OCI-LY1 (cell line): ENCODE results near the gene CEBPZ.
A peak's percentile ranks its signal among the peaks of the same experiment; 100 is the strongest.

Experiments used
- H2AFZ ChIP-seq: fragments of 200-600 bp; sonication (generic), shearing (Covaris generic); 2 replicates; pipeline ENCODE4 v1.6.0; 2014; ENCODE audit warnings: antibody characterized with exemption, mild to moderate bottlenecking, low read length
- H3F3A ChIP-seq: fragments of 200-600 bp; sonication (generic), shearing (Covaris generic); 2 replicates; pipeline ENCODE4 v1.6.0; 2014; ENCODE audit warnings: mild to moderate bottlenecking, antibody characterized with exemption, low read length, moderate library complexity; ENCODE audit not compliant: insufficient read depth
- H3K27ac ChIP-seq: fragments of 200-600 bp; sonication (generic); 2 replicates; pipeline ENCODE4 v1.5.1; 2014; ENCODE audit warnings: low read length, mixed run types, mild to moderate bottlenecking, low read depth; ENCODE audit not compliant: poor library complexity, severe bottlenecking
- H3K27me3 ChIP-seq: fragments of 200-600 bp; sonication (generic); 2 replicates; pipeline ENCODE4 v1.6.0; 2014; ENCODE audit warnings: antibody characterized with exemption, mild to moderate bottlenecking, low read length, moderate library complexity; ENCODE audit not compliant: insufficient read depth
- H3K36me3 ChIP-seq: fragments of 200-600 bp; sonication (generic); 2 replicates; pipeline ENCODE4 v1.6.1; 2014; ENCODE audit warnings: mild to moderate bottlenecking, antibody characterized with exemption, low read length, moderate library complexity, mixed read lengths; ENCODE audit not compliant: insufficient read depth
- H3K4me1 ChIP-seq: fragments of 200-600 bp; sonication (generic); 2 replicates; pipeline ENCODE4 v1.5.1; 2014; ENCODE audit warnings: mild to moderate bottlenecking, low read length, moderate library complexity; ENCODE audit not compliant: insufficient read depth, severe bottlenecking
- H3K4me2 ChIP-seq: fragments of 200-600 bp; sonication (generic), shearing (Covaris generic); 2 replicates; pipeline ENCODE4 v1.6.1; 2014; ENCODE audit warnings: low read length
- H3K4me3 ChIP-seq: fragments of 200-600 bp; sonication (generic); 2 replicates; pipeline ENCODE4 v1.5.1; 2014; ENCODE audit warnings: low read length, low read depth, mild to moderate bottlenecking, mixed read lengths; ENCODE audit not compliant: poor library complexity, severe bottlenecking
- H3K79me2 ChIP-seq: fragments of 200-600 bp; shearing (Covaris generic); 2 replicates; pipeline ENCODE4 v1.6.1; 2016; ENCODE audit warnings: mixed run types, low read length, mixed read lengths; ENCODE audit not compliant: insufficient read depth
- H3K9ac ChIP-seq: fragments of 200-600 bp; sonication (generic), shearing (Covaris generic); 2 replicates; pipeline ENCODE4 v1.6.1; 2014; ENCODE audit warnings: mild to moderate bottlenecking, low read length, mixed read lengths
- H3K9me2 ChIP-seq: fragments of 200-600 bp; sonication (generic), shearing (Covaris generic); 2 replicates; pipeline ENCODE4 v1.6.1; 2014; ENCODE audit warnings: low read depth, mild to moderate bottlenecking, low read length, mixed read lengths
- H3K9me3 ChIP-seq: fragments of 200-600 bp; shearing (Covaris generic); 2 replicates; pipeline ENCODE4 v1.6.1; 2014; ENCODE audit warnings: low read length, mixed read lengths
- H4K20me1 ChIP-seq: fragments of 200-600 bp; sonication (generic), shearing (Covaris generic); 2 replicates; pipeline ENCODE4 v1.6.0; 2016; ENCODE audit warnings: mild to moderate bottlenecking, low read length; ENCODE audit not compliant: insufficient read depth
- CTCF ChIP-seq: fragments of 200-600 bp; sonication (generic), shearing (Covaris generic); IDR thresholded peaks from 2 replicates; pipeline ENCODE4 v1.5.1; 2017; ENCODE audit warnings: mild to moderate bottlenecking, antibody characterized with exemption, low read length, moderate library complexity, mixed read lengths
- EZH2 ChIP-seq: fragments of 200-600 bp; sonication (generic), shearing (Covaris generic); IDR thresholded peaks from 2 replicates; pipeline ENCODE4 v1.8.0; 2017; ENCODE audit warnings: borderline replicate concordance, mixed run types, mild to moderate bottlenecking, antibody characterized with exemption, low read length, moderate library complexity, mixed read lengths

Gene CEBPZ

GRCh38 chr2:37173741-37174140 lies 57.7 kb downstream of the CEBPZ start:
- Histone ChIP-seq H3K9me3 (no peaks in the 10 kb centered on the region), H3F3A (no peaks in the 10 kb centered on the region), H3K4me3 (no peak overlapping the region), H3K27ac (no peak overlapping the region), H3K36me3 (no peaks in the 10 kb centered on the region), H3K9me2 (no peaks in the 10 kb centered on the region), H3K4me1 (no peaks in the 10 kb centered on the region), H3K4me2 (no peak overlapping the region), H3K9ac (no peak overlapping the region), H2AFZ (no peak overlapping the region), H4K20me1 (no peaks in the 10 kb centered on the region), H3K79me2 (no peaks in the 10 kb centered on the region), H3K27me3 (no peaks in the 10 kb centered on the region)
- no peak for TF ChIP-seq CTCF
- no peak for TF ChIP-seq EZH2

GRCh38 chr2:37171624-37171950 lies 59.8 kb downstream of the CEBPZ start:
- Histone ChIP-seq H4K20me1 (no peaks in the 10 kb centered on the region), H3K27me3 (no peaks in the 10 kb centered on the region), H3K9me3 (no peaks in the 10 kb centered on the region), H3K4me3 (no peak overlapping the region), H3K4me1 (no peaks in the 10 kb centered on the region), H3K36me3 (no peaks in the 10 kb centered on the region), H3K9ac (no peak overlapping the region), H3K4me2 (no peak overlapping the region), H3K79me2 (no peaks in the 10 kb centered on the region), H2AFZ (no peak overlapping the region), H3K27ac (no peak overlapping the region), H3F3A (no peaks in the 10 kb centered on the region), H3K9me2 (no peaks in the 10 kb centered on the region)
- TF ChIP-seq CTCF (no peak), EZH2 (no peak)

- TF ChIP-seq CTCF (peak; percentile 83), EZH2 (no peak)
- Histone ChIP-seq H3F3A (no peaks in the 10 kb centered on the region), H3K79me2 (no peaks in the 10 kb centered on the region), H3K4me3 (no peak overlapping the region), H3K9ac (no peak overlapping the region), H2AFZ (no peak overlapping the region), H3K27me3 (no peaks in the 10 kb centered on the region), H3K27ac (no peak overlapping the region), H3K9me2 (no peaks in the 10 kb centered on the region), H3K9me3 (peaks cover 13% of the 10 kb centered on the region), H3K36me3 (no peaks in the 10 kb centered on the region), H3K4me2 (peak overlapping the region; percentile 36; the same call in 1 of the 2 replicates), H3K4me1 (no peaks in the 10 kb centered on the region), H4K20me1 (no peaks in the 10 kb centered on the region)
These were observed 63.0 kb downstream of the CEBPZ start for GRCh38 chr2:37168217-37168981.
